CD4-positive, alpha-beta T cell treated with Interleukin-17A for 1 hour (primary cell): ENCODE measurements around the gene C2CD2L.
"Not testable (repeated sequence)": the region's sequence is repeated elsewhere in the genome, so short reads cannot be mapped to it uniquely, and the experiment has no call there.

ENCODE experiments used
- DNase-seq: peaks from one replicate; pipeline ENCODE4 v3.0.0-alpha.2; 2020

Gene C2CD2L

DNA sequence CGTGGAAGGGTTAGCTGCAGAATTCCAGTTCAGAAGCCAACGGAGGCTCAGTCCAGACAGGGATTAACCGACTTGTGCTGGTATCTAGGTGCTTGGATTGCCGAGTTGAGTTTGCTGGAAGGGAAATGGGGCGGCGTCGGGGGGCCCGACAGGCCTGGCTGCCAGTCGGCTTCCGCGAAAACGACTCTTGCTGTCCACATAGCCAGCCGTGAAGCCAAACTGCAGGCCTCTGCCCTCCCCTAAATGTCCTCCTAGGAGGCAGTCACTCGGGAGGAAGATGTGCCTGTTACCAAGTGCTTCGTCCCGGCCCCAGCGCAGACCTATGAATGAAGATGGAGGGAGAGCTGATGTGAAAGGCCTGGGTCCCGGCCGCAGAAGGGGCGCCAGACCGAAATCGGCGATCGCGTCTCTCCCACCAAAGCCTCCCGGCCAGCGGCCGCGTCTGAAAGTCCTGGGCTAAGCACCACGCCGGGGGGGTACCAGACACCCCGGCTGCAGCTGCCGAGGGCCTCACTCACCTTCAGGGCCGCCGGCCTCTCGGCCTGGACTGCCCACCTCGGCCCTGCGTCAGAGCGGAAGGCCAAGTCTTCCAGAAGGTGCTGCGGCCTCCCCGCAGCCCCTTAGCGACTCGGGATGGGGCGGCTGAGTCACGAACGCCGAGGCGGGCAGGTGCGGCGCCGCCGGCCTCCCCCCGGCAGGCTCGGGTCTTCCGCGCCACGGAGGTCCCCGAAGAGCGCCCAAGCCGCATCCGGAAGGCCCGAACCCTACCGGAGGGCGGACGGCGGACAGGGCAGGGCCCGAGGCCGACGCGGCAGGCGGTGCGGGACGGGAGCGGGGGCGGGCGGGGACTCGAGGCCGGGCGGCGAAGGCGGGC, 13.0 kb upstream of the C2CD2L start:
- DNase-seq, result peak; percentile 44

DNA sequence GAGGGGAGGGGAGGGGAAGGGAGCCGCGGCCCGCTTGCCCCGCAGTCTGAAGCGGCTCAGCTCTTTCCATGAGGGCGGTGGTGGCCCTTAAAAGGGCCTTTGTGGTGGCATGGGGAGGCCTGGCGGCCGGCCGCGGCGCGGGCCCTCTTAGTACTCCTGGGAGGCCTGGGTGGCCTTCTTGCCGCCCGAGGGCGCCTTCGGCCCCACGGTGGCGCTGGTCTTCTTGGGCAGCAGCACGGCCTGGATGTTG, 12.4 kb upstream of the C2CD2L start:
- DNase-seq, result peak; percentile 72

DNA sequence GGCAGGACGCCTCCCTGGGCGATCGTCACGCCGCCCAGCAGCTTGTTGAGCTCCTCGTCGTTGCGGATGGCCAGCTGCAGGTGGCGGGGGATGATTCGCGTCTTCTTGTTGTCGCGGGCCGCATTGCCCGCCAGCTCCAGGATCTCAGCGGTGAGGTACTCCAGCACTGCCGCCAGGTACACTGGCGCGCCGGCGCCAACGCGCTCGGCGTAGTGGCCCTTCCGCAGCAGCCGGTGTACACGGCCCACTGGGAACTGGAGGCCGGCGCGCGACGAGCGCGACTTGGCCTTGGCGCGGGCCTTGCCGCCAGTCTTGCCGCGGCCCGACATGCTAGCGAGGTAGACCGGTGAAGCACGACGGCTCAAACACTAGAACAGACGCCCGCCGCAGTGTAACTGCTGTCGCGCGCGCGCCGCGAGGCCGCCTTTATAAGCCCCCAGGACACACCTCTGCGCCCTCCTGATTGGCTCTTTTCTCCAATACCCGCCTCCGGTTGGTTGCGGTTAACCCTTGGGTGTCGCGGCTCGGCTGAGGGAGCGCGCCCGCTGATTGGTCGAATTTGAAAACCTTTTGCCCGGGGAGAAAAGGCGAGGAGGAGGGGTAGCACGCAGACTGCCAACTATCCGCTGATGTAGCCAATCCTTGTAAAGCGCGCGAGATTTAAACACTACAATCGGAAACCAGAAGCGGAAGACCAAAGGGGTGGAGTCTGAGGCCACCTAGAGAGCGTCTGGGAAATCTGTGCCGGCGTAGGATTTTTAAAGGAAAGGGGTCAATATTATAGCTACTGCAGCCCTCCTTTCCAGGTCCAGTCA, 11.9 kb upstream of the C2CD2L start:
- peak; percentile 100 for DNase-seq

DNA sequence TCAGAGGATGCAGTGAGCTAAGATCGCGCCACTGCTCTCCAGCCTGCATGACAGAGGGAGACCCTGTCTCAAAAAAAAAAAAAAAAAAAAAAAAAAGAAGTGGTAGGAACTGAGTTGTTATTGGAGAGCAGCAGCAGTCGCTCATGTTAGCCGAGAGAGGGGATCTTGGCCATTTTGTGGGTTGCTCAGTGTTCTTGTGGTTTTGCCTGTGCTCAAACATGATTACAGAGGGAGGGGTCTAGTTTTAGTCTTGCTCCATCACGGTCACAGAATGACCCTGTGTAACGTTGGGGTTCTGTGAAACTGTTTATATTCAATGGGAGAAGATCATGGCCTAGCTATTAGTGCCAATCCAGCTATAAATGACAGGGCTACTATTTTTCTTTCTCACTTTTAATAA, 7.4 kb upstream of the C2CD2L start:
- DNase-seq, result no peak

DNA sequence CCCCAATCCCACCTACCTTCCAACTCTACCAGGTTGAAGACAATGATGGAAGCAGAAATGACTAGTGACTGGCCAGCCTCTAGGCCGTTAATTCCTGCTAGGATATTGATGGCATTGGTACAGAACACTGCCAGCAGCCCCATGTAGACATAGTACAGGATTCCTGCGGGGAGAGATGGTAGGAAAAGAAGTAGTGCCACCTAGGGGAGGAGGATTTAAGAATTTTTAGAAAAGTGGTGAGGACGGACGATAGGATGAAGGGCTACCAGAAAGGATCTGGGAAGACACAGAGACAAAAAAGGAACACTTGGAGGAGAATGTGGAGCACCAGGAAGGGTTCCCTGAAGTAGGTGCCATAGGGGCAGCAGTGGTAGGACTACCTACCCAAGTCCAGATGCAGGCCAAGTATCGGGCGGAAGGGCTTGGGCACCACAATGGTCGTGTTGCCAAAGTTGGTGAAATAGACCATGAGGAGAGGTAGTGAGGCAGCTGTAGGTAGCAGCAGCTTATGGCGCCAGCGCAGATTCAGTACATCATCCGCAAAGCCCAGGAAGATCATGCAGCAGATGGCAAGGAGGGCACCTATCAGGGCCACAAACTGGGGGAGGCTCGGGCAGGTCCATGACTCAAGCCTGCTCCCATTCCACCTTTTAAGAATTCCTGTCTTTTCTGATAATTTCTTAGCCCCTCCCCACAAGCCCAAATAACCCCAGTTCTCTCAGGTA, 6.7 kb upstream of the C2CD2L start:
- peak; percentile 27 for DNase-seq

DNA sequence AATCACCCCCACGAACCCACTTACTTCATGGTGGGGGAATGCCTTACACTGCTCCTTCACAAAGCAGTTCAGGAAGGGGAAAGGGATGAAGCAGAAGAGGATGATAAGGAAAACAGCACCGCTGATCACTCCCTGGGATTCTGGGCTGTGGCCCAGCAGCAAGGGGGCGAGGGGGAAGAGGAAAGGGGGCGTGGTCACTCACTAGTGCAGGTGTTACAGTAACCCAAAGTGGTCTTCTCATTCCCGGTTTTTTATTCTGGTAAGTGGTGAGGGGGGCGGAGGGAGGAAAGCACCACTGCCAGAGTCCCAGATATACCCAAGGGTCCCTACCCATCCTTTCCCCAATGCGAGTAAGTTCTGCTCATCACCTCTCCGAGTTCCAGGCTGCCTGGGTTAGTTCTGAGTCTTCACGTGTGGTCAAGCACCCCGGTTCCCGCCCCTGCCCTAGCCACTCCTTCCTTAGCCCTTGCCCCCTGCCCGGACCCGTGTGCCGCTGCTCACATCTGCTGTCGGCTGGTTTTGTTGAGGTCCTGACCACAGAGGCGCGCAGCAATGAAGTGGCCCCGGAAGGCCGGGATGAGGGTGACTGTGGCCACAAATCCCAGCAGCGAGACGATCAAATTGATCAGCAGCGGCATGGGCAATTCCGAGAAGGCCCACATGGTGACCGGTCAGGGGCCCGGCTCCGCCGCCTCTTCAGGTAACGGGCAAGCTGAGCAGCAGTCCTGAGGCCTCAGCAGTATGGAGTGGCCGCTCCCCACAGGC, 6.0 kb upstream of the C2CD2L start:
- no peak for DNase-seq

DNA sequence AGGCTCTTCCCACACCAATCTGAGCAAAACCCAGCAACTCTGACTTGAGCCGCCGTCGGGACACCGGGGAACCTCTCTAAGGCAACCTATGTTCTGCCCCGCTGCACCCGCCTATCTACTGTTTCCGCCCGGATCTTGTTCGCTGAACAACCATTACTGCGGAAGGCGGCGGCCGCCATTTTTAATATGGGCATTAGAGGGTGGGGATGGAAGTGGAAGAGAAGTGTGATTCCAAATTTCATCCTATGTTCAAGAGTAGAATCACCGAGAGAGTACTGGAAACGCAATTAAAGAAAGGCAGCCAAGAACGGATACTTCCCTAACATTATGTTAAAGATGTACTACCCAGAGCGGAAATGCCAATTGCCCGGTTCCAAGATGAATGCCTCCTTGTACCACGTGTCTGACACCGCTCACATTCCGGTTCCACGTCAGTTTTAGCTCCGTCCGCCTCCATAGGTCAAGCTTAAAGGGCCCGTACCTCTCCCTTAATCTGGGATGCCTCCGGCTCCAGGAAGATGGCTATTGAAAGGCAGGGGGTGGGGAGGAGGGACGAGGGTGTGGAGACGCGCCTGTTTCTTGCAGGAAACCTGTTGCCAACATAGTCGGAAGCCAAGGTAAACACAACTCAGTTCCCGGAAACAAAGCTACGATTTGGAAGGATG, 5.3 kb upstream of the C2CD2L start, which contains the start of gene DPAGT1:
TSS of gene DPAGT1 (minus strand) at position 95 of the 665 bp plus-strand sequence. CDS start 198 bp downstream, outside the sequence.
- peak; percentile 90 for DNase-seq

DNA sequence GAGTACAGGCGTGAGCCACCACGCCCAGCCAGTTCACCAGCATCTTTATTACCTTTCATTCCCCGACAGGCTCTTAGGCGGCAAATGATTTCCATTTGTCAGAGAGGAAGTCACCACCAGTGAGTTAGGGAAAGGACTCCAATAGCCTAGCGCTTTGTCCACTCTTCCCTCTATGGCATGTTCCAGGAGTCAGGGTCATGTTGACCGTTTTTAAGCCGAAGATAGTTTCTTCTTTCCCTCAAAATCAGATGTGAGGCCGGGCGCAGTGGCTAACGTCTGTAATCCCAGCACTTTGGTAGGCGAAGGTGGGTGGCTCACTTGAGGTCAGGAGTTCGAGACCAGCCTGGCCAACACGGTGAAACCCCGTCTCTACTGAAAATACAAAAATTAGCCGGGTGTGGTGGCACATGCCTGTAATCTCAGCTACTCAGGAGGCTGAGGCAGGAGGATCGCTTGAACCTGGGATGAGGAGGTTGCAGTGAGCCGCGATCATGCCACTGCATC, 3.9 kb upstream of the C2CD2L start:
- DNase-seq, result not testable (repeated sequence)

DNA sequence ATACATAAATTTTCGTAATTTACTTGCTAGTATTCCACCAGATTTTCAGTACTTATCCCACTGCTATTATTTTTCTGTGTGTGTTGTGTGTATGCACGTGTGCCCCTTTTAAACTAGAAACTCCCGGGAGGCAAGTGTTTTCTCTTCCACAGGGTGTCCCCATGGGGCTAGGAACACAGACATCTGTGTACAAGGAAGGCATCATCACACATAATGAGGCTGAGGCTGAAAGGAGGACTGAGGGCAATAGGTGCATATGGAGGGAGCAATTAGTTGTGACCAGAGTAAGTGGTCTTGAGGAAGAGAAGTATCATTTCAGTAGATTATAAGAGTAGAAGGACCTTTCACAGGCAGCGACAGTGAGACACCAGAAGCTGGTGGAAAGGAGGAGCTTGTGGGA, 3.4 kb upstream of the C2CD2L start:
- DNase-seq, result peak; percentile 23

DNA sequence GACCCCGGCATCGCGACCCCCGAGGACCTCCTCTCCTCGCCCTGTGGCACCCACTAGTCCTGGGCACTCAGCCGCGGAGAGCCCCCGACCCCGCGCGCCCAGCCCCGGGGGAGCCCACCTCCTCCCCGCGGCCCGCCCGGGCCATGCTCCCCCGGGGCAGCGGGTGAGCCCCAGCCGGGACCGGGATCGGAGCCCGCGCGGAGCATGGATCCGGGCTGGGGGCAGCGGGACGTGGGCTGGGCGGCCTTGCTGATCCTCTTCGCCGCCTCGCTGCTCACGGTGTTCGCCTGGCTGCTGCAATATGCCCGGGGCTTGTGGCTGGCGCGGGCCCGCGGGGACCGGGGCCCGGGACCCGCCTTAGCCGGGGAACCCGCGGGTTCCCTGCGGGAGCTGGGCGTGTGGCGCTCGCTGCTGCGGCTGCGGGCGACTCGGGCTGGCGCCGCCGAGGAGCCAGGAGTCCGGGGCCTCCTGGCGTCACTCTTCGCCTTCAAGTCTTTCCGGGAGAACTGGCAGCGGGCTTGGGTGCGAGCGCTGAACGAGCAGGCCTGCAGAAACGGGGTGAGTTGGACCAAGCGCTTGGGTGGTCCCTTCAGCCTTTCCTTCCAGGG, 498 bp downstream of the C2CD2L start:
- no peak for DNase-seq

DNA sequence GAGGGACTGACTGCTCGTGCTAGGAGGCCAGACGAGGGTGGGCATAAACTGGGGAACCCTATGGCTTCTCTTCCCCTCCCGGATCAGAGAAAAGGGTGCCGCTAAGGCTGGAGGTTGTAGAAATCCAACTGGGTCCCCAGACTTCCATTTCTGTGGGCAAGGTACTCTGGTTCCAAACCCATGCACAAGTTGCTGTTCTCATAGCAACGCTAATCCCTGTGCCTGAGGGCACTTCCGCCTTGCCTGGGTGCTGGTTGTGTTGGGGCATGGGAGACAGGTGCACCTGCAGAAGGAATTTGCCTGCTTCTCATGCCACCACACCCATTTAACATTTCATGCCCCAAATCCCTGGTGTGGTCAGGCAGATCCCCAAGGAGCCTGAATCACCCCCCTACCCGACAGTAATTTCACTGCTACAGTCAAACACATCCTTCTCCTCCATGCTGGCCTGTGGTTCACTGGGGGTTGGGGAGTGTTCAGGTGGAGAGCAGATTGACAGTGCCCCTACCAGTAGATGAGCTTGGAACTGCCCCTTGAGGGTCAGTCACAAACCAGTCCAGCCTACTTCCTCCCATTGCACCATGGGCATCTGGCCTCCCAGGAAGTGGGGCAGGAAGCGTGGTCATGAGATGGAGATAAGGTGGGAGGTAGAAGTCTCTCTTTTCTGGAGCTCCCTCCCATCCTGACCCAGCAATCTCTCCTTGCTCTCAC, 1.2 kb downstream of the C2CD2L start:
- peak; percentile 33 for DNase-seq

DNA sequence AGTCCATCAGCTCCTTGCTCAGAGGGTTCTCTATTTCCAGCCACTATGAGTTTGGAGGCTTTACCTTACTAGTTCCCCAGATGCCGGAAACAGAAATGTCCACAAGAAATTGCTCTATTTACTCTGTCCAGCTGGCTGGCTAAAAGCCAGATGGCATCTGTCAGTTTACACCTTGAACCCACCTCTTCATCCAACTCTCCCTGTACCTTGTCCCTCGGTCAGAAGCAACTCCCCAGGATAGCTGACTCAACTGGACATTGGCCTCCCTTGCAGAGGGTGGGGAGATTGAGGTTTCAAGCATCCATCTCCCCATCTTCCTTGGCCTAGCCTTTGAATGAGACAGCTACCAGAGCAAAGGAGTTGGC, 1.7 kb downstream of the C2CD2L start:
- DNase-seq, result no peak

DNA sequence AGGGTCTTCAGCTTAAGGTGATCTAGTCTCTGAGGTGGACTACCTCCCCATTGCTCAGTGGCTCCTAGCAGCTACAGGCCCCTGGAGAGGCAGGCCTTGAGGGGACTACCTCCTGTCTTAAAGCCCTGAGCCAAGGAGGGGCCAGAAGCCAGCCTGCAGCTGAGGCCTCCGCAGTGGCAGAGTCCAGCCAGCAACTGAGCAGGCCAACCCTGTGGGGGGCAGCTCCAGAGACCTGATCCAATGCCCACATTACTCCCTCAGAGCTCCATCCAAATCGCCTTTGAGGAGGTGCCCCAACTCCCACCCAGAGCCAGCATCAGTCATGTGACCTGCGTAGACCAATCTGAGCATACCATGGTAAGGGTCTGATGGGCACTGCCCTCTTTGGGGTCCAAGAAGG, 2.7 kb downstream of the C2CD2L start:
- DNase-seq, result no peak

DNA sequence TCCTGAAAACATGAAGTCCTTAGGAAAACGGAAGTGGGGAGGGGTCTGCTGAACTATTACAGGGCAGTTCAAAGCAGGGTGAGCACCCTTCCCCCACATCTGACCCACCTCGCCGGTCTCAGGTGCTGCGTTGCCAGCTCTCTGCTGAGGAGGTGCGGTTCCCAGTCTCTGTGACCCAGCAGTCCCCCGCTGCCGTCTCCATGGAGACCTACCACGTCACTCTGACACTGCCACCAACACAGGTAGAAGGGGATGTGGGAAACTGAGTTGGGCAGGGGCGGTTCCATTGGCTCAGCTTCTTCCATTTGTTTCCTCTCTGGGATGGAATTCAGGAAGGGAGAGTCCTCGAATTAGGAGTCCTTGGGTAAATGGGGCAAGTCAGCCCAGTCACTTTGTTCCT, 3.3 kb downstream of the C2CD2L start:
- no peak for DNase-seq

DNA sequence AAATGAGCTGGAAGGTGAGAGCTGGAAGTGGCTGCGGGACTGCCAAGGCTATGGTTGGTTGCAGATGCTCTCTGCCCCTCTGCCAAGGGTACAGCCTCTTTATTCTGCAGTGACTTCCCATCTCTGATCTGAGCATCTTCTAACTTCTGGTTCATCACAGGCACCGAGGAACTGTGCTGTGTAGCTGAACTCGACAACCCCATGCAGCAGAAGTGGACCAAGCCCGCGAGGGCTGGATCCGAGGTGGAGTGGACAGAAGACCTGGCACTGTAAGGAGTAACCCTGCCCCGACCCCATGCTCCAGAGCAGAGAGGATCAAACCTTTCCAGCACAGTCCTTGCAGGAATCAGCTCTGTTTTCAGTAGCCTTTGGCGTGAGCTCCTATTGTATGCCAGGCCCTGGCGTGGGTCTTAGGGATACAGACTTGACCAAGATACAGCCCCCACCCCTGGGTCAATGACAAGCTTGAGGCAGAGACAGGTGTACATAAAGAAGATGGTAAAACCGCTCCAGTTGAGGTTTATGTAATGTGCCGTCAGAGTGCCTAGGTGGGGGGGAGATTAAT, 4.3 kb downstream of the C2CD2L start:
- no peak for DNase-seq

DNA sequence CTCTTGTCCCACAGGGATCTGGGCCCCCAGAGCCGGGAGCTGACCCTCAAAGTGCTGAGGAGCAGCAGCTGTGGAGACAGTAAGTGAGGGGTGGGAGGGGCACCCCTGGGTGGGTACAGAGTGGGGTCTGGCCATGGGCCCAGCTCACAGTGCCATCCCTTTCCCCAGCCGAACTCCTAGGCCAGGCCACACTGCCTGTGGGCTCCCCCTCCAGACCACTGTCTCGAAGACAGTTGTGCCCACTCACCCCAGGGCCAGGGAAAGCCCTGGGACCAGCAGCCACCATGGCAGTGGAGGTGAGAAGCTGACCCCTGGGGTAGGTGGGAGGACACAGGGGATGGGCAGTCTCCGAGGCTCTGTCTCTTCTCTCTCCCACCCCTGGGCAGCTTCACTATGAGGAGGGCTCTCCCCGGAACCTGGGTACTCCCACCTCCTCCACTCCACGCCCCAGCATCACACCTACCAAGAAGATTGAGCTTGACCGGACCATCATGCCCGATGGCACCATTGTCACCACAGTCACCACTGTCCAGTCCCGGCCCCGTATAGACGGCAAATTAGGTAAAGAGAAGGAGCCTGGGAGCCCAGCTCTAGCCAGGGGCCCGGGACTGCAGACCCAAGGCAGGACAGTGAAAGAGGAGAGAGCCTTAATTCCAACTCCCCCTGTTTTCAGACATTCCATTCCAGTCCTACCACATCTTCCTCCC, 5.3 kb downstream of the C2CD2L start:
- no peak for DNase-seq

DNA sequence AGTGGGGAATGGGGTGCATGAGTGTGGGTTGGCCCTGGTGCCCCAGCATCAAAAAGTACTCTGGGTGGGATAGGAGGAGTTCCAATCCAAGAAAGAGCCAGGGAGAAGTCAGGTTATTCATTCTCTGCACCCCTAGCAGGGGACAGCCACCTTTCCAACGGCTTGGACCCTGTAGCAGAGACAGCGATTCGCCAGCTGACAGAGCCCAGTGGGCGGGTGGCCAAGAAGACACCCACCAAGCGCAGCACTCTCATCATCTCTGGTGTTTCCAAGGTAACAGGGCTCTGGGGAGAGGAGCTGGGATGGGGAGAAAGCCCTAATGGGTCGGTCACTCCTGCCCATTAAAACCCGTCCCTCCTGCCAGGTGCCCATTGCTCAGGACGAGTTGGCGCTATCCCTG, 6.6 kb downstream of the C2CD2L start:
- DNase-seq, result no peak

DNA sequence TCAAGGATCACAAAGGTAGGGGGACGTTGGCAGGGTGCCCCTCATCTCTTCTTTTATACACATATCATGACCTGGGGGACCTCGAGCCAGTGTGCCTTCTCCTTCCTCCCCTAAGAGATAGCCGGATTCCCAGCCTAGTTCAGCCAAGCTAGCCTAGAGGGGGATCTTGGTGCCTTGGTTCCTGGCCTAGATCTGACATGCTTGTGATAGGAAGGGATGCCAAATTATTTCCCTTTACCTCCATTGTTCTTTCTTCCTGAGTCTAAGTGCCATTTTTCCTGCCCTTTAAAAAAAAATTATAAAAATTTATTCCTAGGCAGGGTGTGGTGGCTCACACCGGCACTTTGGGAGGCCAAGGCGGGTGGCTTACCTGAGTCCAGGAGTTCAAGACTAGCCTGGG, 7.2 kb downstream of the C2CD2L start:
- no peak for DNase-seq

DNA sequence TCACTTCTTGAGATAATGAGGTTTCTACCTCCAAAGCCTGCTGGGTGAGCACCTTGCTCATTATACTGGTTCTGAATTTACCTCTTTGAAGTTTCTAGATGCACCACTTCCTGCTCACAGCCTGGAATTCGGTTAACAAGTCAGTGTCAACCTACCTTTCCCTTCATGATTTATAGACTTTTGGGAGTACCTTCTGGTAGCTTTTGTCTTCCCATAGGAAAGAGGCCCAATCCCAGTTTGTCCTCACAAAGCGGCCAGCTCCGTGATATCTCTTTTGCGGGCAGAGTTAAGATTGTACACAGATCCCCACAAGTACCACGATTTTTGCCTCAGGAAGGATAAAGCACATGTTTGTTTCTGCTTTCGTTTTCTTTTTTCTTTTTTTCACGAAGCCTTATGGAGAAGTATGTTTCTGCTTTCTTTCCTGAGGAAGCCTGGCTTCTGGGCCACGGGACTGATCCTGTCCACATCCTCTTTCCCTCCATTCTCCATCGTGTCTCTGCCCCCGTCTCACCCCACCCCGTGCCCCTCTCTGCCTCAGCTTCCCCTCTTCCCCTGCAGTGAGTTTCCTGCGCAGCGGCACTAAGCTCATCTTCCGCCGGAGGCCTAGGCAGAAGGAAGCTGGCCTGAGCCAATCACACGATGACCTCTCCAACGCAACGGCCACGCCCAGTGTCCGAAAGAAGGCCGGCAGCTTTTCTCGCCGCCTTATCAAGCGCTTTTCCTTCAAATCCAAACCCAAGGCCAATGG, 8.5 kb downstream of the C2CD2L start:
- DNase-seq, result peak; percentile 42
